Measurements from ENCODE around the gene TRMT6. TPM values are rescaled to one million over a fixed set of nuclear protein-coding genes. Genes with fewer than 3 reads are reported as not detected.

The TRMT6 gene
- total RNA-seq, 1 experiment from 2014 or later = 16.2 TPM

DNA sequence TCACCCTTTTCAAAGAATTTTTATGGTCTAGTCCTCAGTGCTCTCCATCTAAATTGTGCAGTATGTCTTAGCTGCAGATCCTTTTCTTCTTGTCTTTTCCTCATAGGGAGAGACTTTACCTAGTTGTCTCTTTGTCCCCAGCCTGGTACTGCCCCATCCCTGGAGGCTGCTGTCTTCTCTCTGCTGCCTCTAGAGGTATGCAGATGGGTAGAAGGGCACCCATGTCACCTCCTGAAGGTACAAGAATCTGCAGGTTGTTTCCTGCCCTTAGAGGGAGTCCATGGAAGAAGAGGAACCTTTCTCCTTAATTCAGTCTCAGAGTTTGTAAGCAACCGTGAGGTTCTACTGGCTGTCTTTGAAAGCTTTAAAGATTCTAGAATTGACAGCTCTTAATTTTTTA, 39.2 kb upstream of the TRMT6 start:
- ChIA-PET POLR2A (ENCODE audit: unreplicated experiment) (no interaction called here), CTCF (no interaction called here)
- no peaks in the 10 kb centered on the region for H4K20me1 ChIP-seq (ENCODE audit: insufficient read depth)
- no peaks in the 10 kb centered on the region; the same call in 1 of the 2 replicates for H3F3A ChIP-seq (ENCODE audit: insufficient read depth, low read depth)
- H2AFZ ChIP-seq = no peak overlapping the region
- H3K79me2 ChIP-seq (ENCODE audit: low read depth) = no peaks in the 10 kb centered on the region
- no peaks in the 10 kb centered on the region for H3K9me2 ChIP-seq (ENCODE audit: insufficient read depth)
- H3K36me3 ChIP-seq (ENCODE audit: low read depth) = peaks cover 10% of the 10 kb centered on the region; the same call in 1 of the 2 replicates
- H3K4me2 ChIP-seq = no peak overlapping the region
- H3K9me3 ChIP-seq (ENCODE audit: insufficient read depth, low read depth) = no peaks in the 10 kb centered on the region
- H3K27ac ChIP-seq = no peak overlapping the region
- H3K27me3 ChIP-seq (ENCODE audit: insufficient read depth, low read depth) = no peaks in the 10 kb centered on the region
- BruUV-seq (replicated peaks) = no TSS peak
- DNase-seq = no peak
- no peak overlapping the region for H3K4me3 ChIP-seq
- TF ChIP-seq, protein P1, sequence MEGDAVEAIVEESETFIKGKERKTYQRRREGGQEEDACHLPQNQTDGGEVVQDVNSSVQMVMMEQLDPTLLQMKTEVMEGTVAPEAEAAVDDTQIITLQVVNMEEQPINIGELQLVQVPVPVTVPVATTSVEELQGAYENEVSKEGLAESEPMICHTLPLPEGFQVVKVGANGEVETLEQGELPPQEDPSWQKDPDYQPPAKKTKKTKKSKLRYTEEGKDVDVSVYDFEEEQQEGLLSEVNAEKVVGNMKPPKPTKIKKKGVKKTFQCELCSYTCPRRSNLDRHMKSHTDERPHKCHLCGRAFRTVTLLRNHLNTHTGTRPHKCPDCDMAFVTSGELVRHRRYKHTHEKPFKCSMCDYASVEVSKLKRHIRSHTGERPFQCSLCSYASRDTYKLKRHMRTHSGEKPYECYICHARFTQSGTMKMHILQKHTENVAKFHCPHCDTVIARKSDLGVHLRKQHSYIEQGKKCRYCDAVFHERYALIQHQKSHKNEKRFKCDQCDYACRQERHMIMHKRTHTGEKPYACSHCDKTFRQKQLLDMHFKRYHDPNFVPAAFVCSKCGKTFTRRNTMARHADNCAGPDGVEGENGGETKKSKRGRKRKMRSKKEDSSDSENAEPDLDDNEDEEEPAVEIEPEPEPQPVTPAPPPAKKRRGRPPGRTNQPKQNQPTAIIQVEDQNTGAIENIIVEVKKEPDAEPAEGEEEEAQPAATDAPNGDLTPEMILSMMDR (conservative IDR thresholded peaks at IDR 0.05) = no peak
- TF ChIP-seq EZH2 (IDR thresholded peaks at IDR 0.05; ENCODE audit: low read depth) = no peak
- intact Hi-C loops (cut with micrococcal nuclease; ENCODE audit: unreplicated experiment) = no loop called here
- no peaks in the 10 kb centered on the region for H3K4me1 ChIP-seq (replicated peaks; ENCODE audit: insufficient read depth)

DNA sequence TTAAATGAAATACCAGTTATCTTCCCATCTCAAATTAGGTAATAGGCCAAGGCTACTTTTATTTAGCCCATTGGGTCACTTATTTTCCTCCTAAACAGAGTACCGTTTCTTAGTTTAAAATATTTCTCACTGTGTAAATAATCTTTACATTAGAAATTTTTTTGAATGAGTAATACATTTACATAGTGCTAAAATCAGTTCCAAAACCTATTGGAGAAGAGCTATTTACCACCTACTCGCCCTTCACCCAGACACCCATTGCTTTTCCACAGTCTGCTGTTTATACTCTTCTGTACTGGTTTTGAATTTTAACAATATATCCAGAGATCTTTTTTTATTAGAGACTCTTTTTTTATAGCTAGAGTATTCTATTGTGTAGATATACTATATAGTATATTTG, 37.0 kb upstream of the TRMT6 start:
- no peak for DNase-seq
- no peak overlapping the region for H3K4me3 ChIP-seq
- no peaks in the 10 kb centered on the region for H3K79me2 ChIP-seq (ENCODE audit: low read depth)
- H3K9me2 ChIP-seq (ENCODE audit: insufficient read depth) = no peaks in the 10 kb centered on the region
- CTCF ChIA-PET = interaction anchor here (1.1 kb wide), 1 partner anchor 15 kb away, joined by 3 read pairs; no protein-coding TSS in a partner anchor
- no peak for TF ChIP-seq EZH2 (IDR thresholded peaks at IDR 0.05; ENCODE audit: low read depth)
- TF ChIP-seq, protein P1 (conservative IDR thresholded peaks at IDR 0.05) = no peak
- no peaks in the 10 kb centered on the region; the same call in 1 of the 2 replicates for H3F3A ChIP-seq (ENCODE audit: insufficient read depth, low read depth)
- no TSS peak for BruUV-seq (replicated peaks)
- no peak overlapping the region for H3K27ac ChIP-seq
- H3K4me2 ChIP-seq = no peak overlapping the region
- no peaks in the 10 kb centered on the region for H4K20me1 ChIP-seq (ENCODE audit: insufficient read depth)
- no peaks in the 10 kb centered on the region for H3K36me3 ChIP-seq (ENCODE audit: low read depth)
- no peaks in the 10 kb centered on the region for H3K9me3 ChIP-seq (ENCODE audit: insufficient read depth, low read depth)
- intact Hi-C loops (cut with micrococcal nuclease; ENCODE audit: unreplicated experiment) = no loop called here
- POLR2A ChIA-PET (ENCODE audit: unreplicated experiment) = no interaction called here
- H3K27me3 ChIP-seq (ENCODE audit: insufficient read depth, low read depth) = no peaks in the 10 kb centered on the region
- H2AFZ ChIP-seq = no peak overlapping the region
- H3K4me1 ChIP-seq (replicated peaks; ENCODE audit: insufficient read depth) = no peaks in the 10 kb centered on the region

DNA sequence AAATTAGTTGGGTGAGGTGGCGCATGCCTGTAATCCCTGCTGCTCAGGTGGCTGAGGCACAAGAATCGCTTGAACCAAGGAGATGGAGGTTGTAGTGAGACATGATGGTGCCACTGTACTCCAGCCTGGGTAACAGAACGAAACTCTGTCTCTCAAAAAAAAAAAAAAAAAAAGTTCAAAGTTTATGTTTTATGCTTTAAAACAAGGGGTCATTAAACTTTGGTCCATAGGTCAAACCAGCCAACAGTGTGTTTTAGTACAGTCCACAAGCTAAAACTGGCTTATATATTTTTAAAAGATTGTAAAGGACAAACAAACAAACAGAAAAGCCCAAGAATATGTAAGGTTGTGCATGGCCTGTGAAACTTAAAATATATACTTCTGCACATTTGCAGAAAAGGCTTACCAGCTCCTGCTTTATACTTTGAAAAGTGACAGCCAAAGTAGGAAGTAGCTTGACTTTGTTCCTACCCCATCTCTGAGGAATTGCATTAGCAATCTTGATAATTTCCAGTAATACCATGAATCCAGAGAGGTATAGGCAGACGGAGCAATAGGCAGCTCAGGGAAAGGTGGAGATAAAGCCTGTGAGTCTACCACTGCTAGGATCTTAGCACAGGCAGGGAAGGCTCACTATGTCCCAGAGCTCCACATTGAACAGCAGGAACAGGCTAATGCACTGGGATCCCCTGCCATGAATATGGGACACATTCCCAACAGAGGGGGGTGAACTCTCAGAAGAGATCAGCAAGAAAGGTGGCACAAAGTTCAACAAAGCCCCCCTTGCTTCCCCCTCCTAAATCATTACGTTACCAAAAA, 30.6 kb upstream of the TRMT6 start:
- Histone ChIP-seq H3K27ac (no peak overlapping the region), H4K20me1 (ENCODE audit: insufficient read depth) (no peaks in the 10 kb centered on the region), H3K27me3 (ENCODE audit: insufficient read depth, low read depth) (no peaks in the 10 kb centered on the region), H3K4me3 (no peak overlapping the region), H3K4me1 (replicated peaks; ENCODE audit: insufficient read depth) (no peaks in the 10 kb centered on the region), H3K4me2 (no peak overlapping the region), H3K9me3 (ENCODE audit: insufficient read depth, low read depth) (no peaks in the 10 kb centered on the region), H3K9me2 (ENCODE audit: insufficient read depth) (no peaks in the 10 kb centered on the region), H2AFZ (no peak overlapping the region), H3K36me3 (ENCODE audit: low read depth) (0 out of 2 replicates have a peak, but pooled peaks cover 3% of the 10 kb centered on the region), H3K79me2 (ENCODE audit: low read depth) (no peaks in the 10 kb centered on the region), H3F3A (ENCODE audit: insufficient read depth, low read depth) (no peaks in the 10 kb centered on the region; the same call in 1 of the 2 replicates)
- CTCF ChIA-PET = interaction anchor here (0.6 kb wide), 1 partner anchor 94 kb away, joined by 3 read pairs; no protein-coding TSS in a partner anchor
- POLR2A ChIA-PET (ENCODE audit: unreplicated experiment) = interaction anchor here (0.5 to 0.6 kb wide), 4 partner anchors 28 to 1367 kb away, joined by 4 to 28 read pairs (median 8); no protein-coding TSS in a partner anchor
- no peak for TF ChIP-seq EZH2 (IDR thresholded peaks at IDR 0.05; ENCODE audit: low read depth)
- TF ChIP-seq, protein P1 (conservative IDR thresholded peaks at IDR 0.05) = no peak
- no TSS peak for BruUV-seq (replicated peaks)
- intact Hi-C loops (cut with micrococcal nuclease; ENCODE audit: unreplicated experiment) = no loop called here
- DNase-seq = no peak

All from PC-9 (cell line).